Ascending aorta (tissue), 2 donors: Measurements from ENCODE around the gene GVQW3. TPM values are rescaled to one million over a fixed set of nuclear protein-coding genes. Genes with fewer than 3 reads are reported as not detected.
A peak's percentile ranks its signal among the peaks of the same experiment; 100 is the strongest.

Source experiments
- DNase-seq, 2 donors: peaks; one replicate each; pipeline ENCODE4 v3.0.0-alpha.2; 2019; ENCODE audit warnings: low spot score in 2 of 2
- H3K27ac ChIP-seq, 2 donors: fragments of 200-600 bp; sonication (generic); one replicate each; pipeline ENCODE4 v1.5.1; 2016 to 2017; ENCODE audit warnings: mild to moderate bottlenecking in 1 of 2
- H3K27me3 ChIP-seq: fragments of 200-600 bp; sonication (generic); one replicate; pipeline ENCODE4 v1.5.1; 2017
- H3K36me3 ChIP-seq, 2 donors: fragments of 200-600 bp; sonication (generic); one replicate each; pipeline ENCODE4 v1.5.1; 2016
- H3K4me1 ChIP-seq, 2 donors: fragments of 200-600 bp; sonication (generic); one replicate each; pipeline ENCODE4 v1.5.1; 2016 to 2017; ENCODE audit warnings: mild to moderate bottlenecking in 1 of 2
- H3K4me3 ChIP-seq, 2 donors: fragments of 200-600 bp; sonication (generic); one replicate each; pipeline ENCODE4 v1.5.1; 2016 to 2017; ENCODE audit warnings: mild to moderate bottlenecking in 1 of 2
- H3K9me3 ChIP-seq, 2 donors: fragments of 200-600 bp; sonication (generic); one replicate each; pipeline ENCODE4 v1.5.1; 2016
- intact Hi-C: fragments of 100-400 bp; cut with DNase I; formaldehyde crosslinking; loops from one replicate; pipeline ENCODE4 v1.15.1; 2023
- total RNA-seq: library from RNA; depleted of rRNA; stranded (reverse); fragments of >200 nt; gene quantifications from one replicate; pipeline ENCODE4 v1.1.0, GENCODE V29; 2016
- TF ChIP-seq, protein P1 (sequence below), 3 experiments: fragments of 200-600 bp in 2 of 3; fragments of 450-650 bp in 1 of 3; sonication (generic) in 2 of 3; IDR thresholded peaks; one replicate each; pipeline ENCODE4 v1.5.1; 2016 to 2019; ENCODE audit warnings: antibody characterized with exemption in 3 of 3, mild to moderate bottlenecking in 1 of 3, moderate library complexity in 1 of 3

GVQW3 gene
- total RNA-seq, 1 donor from 2014 or later, result not detected

DNA sequence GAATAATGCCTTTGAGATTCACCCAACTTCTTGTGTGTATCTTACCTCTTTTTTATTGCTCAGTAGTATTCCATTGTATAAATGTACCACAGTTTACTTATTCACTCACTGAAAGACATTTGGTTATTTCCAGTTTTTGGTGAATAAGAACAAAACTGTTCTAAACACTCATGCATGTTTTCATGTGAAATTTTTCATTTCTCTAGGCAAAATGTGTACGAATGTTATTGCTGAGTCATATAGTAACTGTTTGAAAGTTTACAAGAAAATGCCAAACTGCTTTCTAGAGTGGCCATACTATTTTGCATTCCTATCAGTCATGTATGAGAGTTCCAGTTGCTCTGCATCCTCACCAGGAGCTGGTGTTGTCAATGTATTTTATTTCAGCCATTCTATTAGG lies 54.9 kb downstream of the GVQW3 start:
- Histone ChIP-seq H3K9me3 (no peaks in the 10 kb centered on the region), H3K27ac (no peak overlapping the region), H3K36me3 (no peaks in the 10 kb centered on the region), H3K4me3 (no peak overlapping the region), H3K27me3 (no peaks in the 10 kb centered on the region), H3K4me1 (no peaks in the 10 kb centered on the region)
- TF ChIP-seq, protein P1, sequence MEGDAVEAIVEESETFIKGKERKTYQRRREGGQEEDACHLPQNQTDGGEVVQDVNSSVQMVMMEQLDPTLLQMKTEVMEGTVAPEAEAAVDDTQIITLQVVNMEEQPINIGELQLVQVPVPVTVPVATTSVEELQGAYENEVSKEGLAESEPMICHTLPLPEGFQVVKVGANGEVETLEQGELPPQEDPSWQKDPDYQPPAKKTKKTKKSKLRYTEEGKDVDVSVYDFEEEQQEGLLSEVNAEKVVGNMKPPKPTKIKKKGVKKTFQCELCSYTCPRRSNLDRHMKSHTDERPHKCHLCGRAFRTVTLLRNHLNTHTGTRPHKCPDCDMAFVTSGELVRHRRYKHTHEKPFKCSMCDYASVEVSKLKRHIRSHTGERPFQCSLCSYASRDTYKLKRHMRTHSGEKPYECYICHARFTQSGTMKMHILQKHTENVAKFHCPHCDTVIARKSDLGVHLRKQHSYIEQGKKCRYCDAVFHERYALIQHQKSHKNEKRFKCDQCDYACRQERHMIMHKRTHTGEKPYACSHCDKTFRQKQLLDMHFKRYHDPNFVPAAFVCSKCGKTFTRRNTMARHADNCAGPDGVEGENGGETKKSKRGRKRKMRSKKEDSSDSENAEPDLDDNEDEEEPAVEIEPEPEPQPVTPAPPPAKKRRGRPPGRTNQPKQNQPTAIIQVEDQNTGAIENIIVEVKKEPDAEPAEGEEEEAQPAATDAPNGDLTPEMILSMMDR (IDR thresholded peaks at IDR 0.05), result no peak
- intact Hi-C loops, result no loop called here
- no peak for DNase-seq

- peak overlapping the region; percentile 87 to 90 for H3K4me3 ChIP-seq
- TF ChIP-seq, protein P1 (IDR thresholded peaks at IDR 0.05), result no peak
- H3K27ac ChIP-seq, result peak overlapping the region in 1 of 2 donors; percentile 90
- no peaks in the 10 kb centered on the region for H3K9me3 ChIP-seq
- no peak for DNase-seq
- H3K36me3 ChIP-seq, result peaks cover 5 to 13% of the 10 kb centered on the region in 2 donors
- H3K27me3 ChIP-seq, result no peaks in the 10 kb centered on the region
- peaks cover 8 to 15% of the 10 kb centered on the region in 2 donors for H3K4me1 ChIP-seq
- intact Hi-C loops, result no loop called here
These were observed 62.3 kb downstream of the GVQW3 start for GRCh38 chr11:76443268-76443980.

DNA sequence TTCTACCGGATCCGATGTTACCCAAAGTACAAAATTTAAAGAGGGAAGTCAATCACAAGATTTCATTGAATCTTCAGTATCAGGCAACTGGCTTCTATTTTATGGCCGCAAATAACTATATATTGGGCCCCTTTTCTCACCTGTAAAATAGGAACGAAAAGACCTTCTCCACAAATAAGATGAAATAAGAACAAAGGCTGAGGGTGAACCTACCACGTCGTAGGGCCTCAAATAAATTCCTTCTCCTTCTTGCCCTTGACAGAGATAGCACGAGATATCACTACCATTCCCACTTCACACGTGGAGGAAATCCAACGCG lies 62.9 kb downstream of the GVQW3 start:
- no peak for DNase-seq
- H3K9me3 ChIP-seq, result no peaks in the 10 kb centered on the region
- peak overlapping the region; percentile 87 to 90 for H3K4me3 ChIP-seq
- intact Hi-C loops, result loop anchor here (1.0 to 2.0 kb wide), 5 partner anchors 63 to 629 kb away; partner anchors contain the start of genes ACER3, GVQW3, THAP12 and UVRAG
- H3K27me3 ChIP-seq, result no peaks in the 10 kb centered on the region
- H3K27ac ChIP-seq, result peak overlapping the region; percentile 75 to 90
- peaks cover 5 to 14% of the 10 kb centered on the region in 2 donors for H3K36me3 ChIP-seq
- H3K4me1 ChIP-seq, result peaks cover 8 to 15% of the 10 kb centered on the region in 2 donors
- TF ChIP-seq, protein P1 (IDR thresholded peaks at IDR 0.05), result no peak

DNA sequence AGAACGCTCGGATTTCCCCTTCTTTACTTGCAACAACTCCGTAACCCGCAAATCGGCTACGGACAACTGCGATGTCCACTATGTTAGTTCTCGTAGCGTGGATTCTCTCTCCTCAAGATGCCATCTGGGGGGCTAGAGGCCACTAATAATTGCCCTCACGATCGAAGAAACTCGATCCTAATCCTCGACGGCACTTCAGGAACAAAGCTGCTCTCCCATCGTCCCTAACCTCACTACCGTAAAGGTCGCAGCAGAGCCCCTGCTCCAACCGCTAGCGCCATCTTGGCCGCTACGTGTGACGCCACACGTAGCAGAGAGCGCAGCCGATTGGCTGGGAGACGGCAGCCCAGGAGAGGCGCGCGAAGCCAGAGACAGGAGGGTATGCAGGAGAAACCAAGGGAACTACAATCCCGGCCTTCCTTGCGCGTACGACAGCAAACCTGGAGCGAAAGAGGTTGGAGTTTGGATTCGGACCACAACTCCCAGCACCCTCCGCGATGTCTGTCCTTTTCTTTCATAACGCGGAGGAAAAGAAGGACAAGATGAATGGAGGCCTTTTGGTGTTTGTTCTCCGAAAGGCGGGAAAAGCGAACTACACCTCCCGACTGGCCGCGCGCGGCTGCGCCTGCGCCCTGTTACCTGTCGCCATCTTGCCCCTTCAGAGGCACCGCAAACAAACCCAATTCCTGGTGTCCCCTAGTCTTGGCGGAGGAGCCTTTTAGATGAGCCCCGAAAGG lies 63.4 kb downstream of the GVQW3 start, which contains the start of gene EMSY:
Gene EMSY, plus strand, starts transcription at position 635 of the 737 bp plus-strand sequence. CDS start 1,921 bp downstream, outside the sequence.
- H3K27me3 ChIP-seq, result no peaks in the 10 kb centered on the region
- intact Hi-C loops, result loop anchor here (1.0 to 5.0 kb wide), 6 partner anchors 63 to 630 kb away; partner anchors contain the start of genes ACER3, GVQW3, LRRC32 and THAP12
- peak within 1 kb of the TSS; percentile 90 to 93 for H3K27ac ChIP-seq
- no peaks in the 10 kb centered on the region for H3K9me3 ChIP-seq
- DNase-seq, result peak; percentile 89 to 99
- peaks cover 5 to 14% of the 10 kb centered on the region in 2 donors for H3K36me3 ChIP-seq
- peak within 1 kb of the TSS; percentile 87 to 90 for H3K4me3 ChIP-seq
- H3K4me1 ChIP-seq, result peaks cover 8 to 15% of the 10 kb centered on the region in 2 donors
- TF ChIP-seq, protein P1 (IDR thresholded peaks at IDR 0.05), result no peak

DNA sequence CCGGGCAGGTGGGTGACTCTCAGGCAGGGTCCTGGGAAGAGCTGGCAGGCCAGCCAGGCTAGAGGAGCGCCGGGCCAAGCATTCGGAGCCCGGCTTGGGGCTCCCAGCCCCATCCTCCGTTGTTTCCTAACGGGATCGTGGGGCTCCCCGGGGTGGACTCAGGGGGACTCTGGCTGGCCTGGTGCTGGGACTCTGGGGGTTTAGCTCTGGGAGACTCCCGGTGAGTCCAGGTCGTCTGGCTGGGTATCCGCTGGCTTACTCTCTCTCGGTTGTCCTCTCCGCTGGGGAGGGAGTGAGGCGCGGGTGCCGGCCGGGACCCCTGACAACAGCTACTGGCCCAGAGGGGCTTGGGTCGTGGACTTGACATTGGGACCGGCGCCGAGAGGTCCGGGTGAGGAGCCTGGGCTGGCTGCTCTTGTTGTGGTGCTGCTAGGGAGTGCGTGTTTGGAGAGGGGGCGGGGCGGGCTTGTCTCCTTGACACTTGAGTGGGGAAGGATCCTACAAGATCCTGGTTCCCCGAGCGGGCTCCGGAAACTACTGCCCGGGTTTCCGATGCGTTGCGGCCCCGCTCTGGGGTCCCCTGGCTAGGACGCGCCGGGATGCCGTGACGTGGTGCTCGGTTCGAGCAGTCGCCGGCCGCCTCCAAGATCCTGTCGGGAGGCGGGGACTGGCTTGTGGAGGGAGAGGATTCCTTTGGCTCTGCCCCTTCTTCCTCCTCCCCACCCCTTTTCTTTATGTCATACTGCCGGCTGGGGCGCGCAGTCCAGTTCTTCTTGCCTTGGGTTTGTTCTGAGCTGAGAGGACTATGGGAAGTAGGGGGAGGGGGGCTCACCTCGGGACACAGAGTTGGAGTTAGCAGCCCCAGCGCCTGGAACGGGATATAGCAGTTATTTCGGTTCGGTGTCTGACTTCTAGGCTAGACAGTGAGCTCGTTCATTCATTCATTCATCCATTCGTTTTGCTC lies 64.3 kb downstream of the GVQW3 start:
- H3K4me1 ChIP-seq, result peaks cover 8 to 15% of the 10 kb centered on the region in 2 donors
- H3K27ac ChIP-seq, result peak overlapping the region; percentile 85 to 93
- H3K27me3 ChIP-seq, result no peaks in the 10 kb centered on the region
- peak overlapping the region; percentile 87 to 90 for H3K4me3 ChIP-seq
- peaks cover 5 to 19% of the 10 kb centered on the region in 2 donors for H3K36me3 ChIP-seq
- H3K9me3 ChIP-seq, result no peaks in the 10 kb centered on the region
- intact Hi-C loops, result loop anchor here (2.0 to 5.0 kb wide), 3 partner anchors 227 to 631 kb away; partner anchors contain the start of genes ACER3, LRRC32 and UVRAG
- peak; percentile 39 to 86 for DNase-seq
- TF ChIP-seq, protein P1 (IDR thresholded peaks at IDR 0.05), result no peak
